HEK293T (cell line): ENCODE measurements around the gene C1QTNF8.

Experiments
- CTCF ChIA-PET: fragments of 350-600 bp; formaldehyde crosslinking; extraction: SDS; loops from one replicate; lab custom pipeline; 2021; ENCODE audit warnings: antibody characterized with exemption, inconsistent platforms; lab: Yijun Ruan, JAX
- POLR2A ChIA-PET: fragments of 350-600 bp; formaldehyde crosslinking; extraction: SDS; loops from one replicate; lab custom pipeline; 2020; ENCODE audit warnings: antibody characterized with exemption, inconsistent platforms; lab: Yijun Ruan, JAX
- DNase-seq: peaks from one replicate; pipeline ENCODE4 v3.0.0; 2012; ENCODE audit warnings: mixed read lengths; ENCODE audit errors: extremely low spot score
- ARNT ChIP-seq: fragments of 450-650 bp; IDR thresholded peaks from 2 replicates; pipeline ENCODE4 v1.6.1; 2017; ENCODE audit warnings: mild to moderate bottlenecking
- BHLHE40 ChIP-seq: fragments of 450-650 bp; IDR thresholded peaks from 2 replicates; pipeline ENCODE4 v1.6.1; 2016; ENCODE audit warnings: mild to moderate bottlenecking, moderate library complexity, borderline replicate concordance
- CTBP1 ChIP-seq: fragments of 450-650 bp; IDR thresholded peaks from 2 replicates; pipeline ENCODE4 v1.6.1; 2016; ENCODE audit warnings: borderline replicate concordance
- ELF4 ChIP-seq: fragments of 450-650 bp; IDR thresholded peaks from 2 replicates; pipeline ENCODE4 v1.6.1; 2017; ENCODE audit warnings: antibody characterized with exemption
- FOXA1 ChIP-seq: fragments of 450-650 bp; IDR thresholded peaks from 2 replicates; pipeline ENCODE4 v1.6.1; 2016; ENCODE audit warnings: mild to moderate bottlenecking
- FOXK2 ChIP-seq: fragments of 450-650 bp; IDR thresholded peaks from 2 replicates; pipeline ENCODE4 v1.6.1; 2016; ENCODE audit warnings: mild to moderate bottlenecking
- FOXM1 ChIP-seq: fragments of 450-650 bp; IDR thresholded peaks from 2 replicates; pipeline ENCODE4 v1.6.1; 2017; ENCODE audit warnings: mild to moderate bottlenecking, borderline replicate concordance
- HDGF ChIP-seq: fragments of 450-650 bp; IDR thresholded peaks from 2 replicates; pipeline ENCODE4 v1.6.1; 2017; ENCODE audit warnings: antibody characterized with exemption, borderline replicate concordance
- L3MBTL2 ChIP-seq: fragments of 450-650 bp; conservative IDR thresholded peaks from 2 replicates; pipeline ENCODE4 v1.6.1; 2016; ENCODE audit warnings: mild to moderate bottlenecking
- LEF1 ChIP-seq: fragments of 450-650 bp; IDR thresholded peaks from 2 replicates; pipeline ENCODE4 v1.6.1; 2017; ENCODE audit warnings: mild to moderate bottlenecking, borderline replicate concordance
- NFRKB ChIP-seq: fragments of 450-650 bp; IDR thresholded peaks from 2 replicates; pipeline ENCODE4 v1.6.1; 2016; ENCODE audit warnings: mild to moderate bottlenecking, moderate library complexity
- PKNOX1 ChIP-seq: fragments of 450-650 bp; IDR thresholded peaks from 2 replicates; pipeline ENCODE4 v1.6.1; 2016
- SP1 ChIP-seq: fragments of 450-650 bp; IDR thresholded peaks from 2 replicates; pipeline ENCODE4 v1.6.1; 2017
- SUZ12 ChIP-seq: fragments of 450-650 bp; IDR thresholded peaks from 2 replicates; pipeline ENCODE4 v1.6.1; 2016; ENCODE audit warnings: mild to moderate bottlenecking
- TARDBP ChIP-seq: fragments of 450-650 bp; IDR thresholded peaks from 2 replicates; pipeline ENCODE4 v1.6.1; 2016
- ZNF384 ChIP-seq: fragments of 450-650 bp; IDR thresholded peaks from 2 replicates; pipeline ENCODE4 v1.6.1; 2016

C1QTNF8 gene

GRCh38 chr16:1062895-1063294, 33.1 kb downstream of the C1QTNF8 start:
- no peak for DNase-seq
- ChIA-PET POLR2A (no interaction called here), CTCF (no interaction called here)
- TF ChIP-seq L3MBTL2 (no peak), SP1 (no peak)

- ChIA-PET POLR2A (no interaction called here), CTCF (no interaction called here)
- TF ChIP-seq PKNOX1 (no peak), BHLHE40 (no peak)
- no peak for DNase-seq
Observed at GRCh38 chr16:1061769-1062505, 34.1 kb downstream of the C1QTNF8 start.

- ChIA-PET POLR2A (no interaction called here), CTCF (interaction anchor here (0.6 to 0.8 kb wide), 2 partner anchors 43 to 272 kb away, joined by 3 to 4 read pairs; partner anchors contain the start of genes CHTF18 and RPUSD1)
- no peak for TF ChIP-seq LEF1
- TF ChIP-seq CTBP1 = no peak
- no peak for TF ChIP-seq ARNT
- TF ChIP-seq HDGF = no peak
- no peak for TF ChIP-seq ELF4
- no peak for TF ChIP-seq NFRKB
- TF ChIP-seq FOXK2 = no peak
- no peak for TF ChIP-seq TARDBP
- TF ChIP-seq PKNOX1 = no peak
- no peak for TF ChIP-seq SUZ12
- no peak for DNase-seq
Observed at GRCh38 chr16:1060416-1061340, 35.4 kb downstream of the C1QTNF8 start.

- DNase-seq = no peak
- POLR2A ChIA-PET = no interaction called here
- CTCF ChIA-PET = no interaction called here
- TF ChIP-seq HDGF (no peak), FOXK2 (no peak), ARNT (no peak), CTBP1 (no peak), PKNOX1 (no peak), ZNF384 (no peak), BHLHE40 (no peak), SP1 (no peak), FOXA1 (no peak), TARDBP (no peak), FOXM1 (no peak), NFRKB (no peak), L3MBTL2 (no peak), SUZ12 (no peak), ELF4 (no peak), LEF1 (no peak)
Observed at GRCh38 chr16:1059310-1059709, 36.7 kb downstream of the C1QTNF8 start.

GRCh38 chr16:1058216-1058615, 37.8 kb downstream of the C1QTNF8 start:
- TF ChIP-seq CTBP1 (no peak), PKNOX1 (no peak), L3MBTL2 (no peak), FOXA1 (no peak), SP1 (no peak)
- ChIA-PET CTCF (interaction anchor here (1.0 kb wide), 1 partner anchor 17 kb away, joined by 3 read pairs; no protein-coding TSS in a partner anchor), POLR2A (no interaction called here)

More at GRCh38 chr16:1058216-1058615, 37.8 kb downstream of the C1QTNF8 start:
- no peak for DNase-seq
